ENCODE results near the gene NMNAT3.
"Not testable (repeated sequence)": the region's sequence is repeated elsewhere in the genome, so short reads cannot be mapped to it uniquely, and the experiment has no call there.

Gene NMNAT3

GRCh38 chr3:139608924-139609323, 68.8 kb downstream of the NMNAT3 start:
- Histone ChIP-seq H3K27ac (ENCODE audit: low read depth, low read length) (no peak overlapping the region), H3K36me3 (ENCODE audit: insufficient read depth, low read length) (no peaks in the 10 kb centered on the region), H3K4me3 (ENCODE audit: low read depth, low read length) (no peak overlapping the region), H3K4me1 (ENCODE audit: control insufficient read depth, insufficient read depth, low read length, unreplicated experiment) (no peaks in the 10 kb centered on the region), H3K27me3 (ENCODE audit: insufficient read depth, low read length) (no peaks in the 10 kb centered on the region), H2AFZ (ENCODE audit: low read length, unreplicated experiment) (no peak overlapping the region), H3K79me2 (ENCODE audit: control insufficient read depth, insufficient read depth, low read length, unreplicated experiment) (no peaks in the 10 kb centered on the region)

- H3K36me3 ChIP-seq (ENCODE audit: insufficient read depth, low read length), result no peaks in the 10 kb centered on the region
- H3K4me1 ChIP-seq (ENCODE audit: control insufficient read depth, insufficient read depth, low read length, unreplicated experiment), result no peaks in the 10 kb centered on the region
- no peak overlapping the region for H3K27ac ChIP-seq (ENCODE audit: low read depth, low read length)
- H2AFZ ChIP-seq (ENCODE audit: low read length, unreplicated experiment), result no peak overlapping the region
- no peaks in the 10 kb centered on the region for H3K79me2 ChIP-seq (ENCODE audit: control insufficient read depth, insufficient read depth, low read length, unreplicated experiment)
- no peaks in the 10 kb centered on the region for H3K27me3 ChIP-seq (ENCODE audit: insufficient read depth, low read length)
- H3K4me3 ChIP-seq (ENCODE audit: low read depth, low read length), result no peak overlapping the region
Observed at GRCh38 chr3:139608108-139608380, 69.7 kb downstream of the NMNAT3 start.

- Histone ChIP-seq H3K36me3 (ENCODE audit: insufficient read depth, low read length) (no peaks in the 10 kb centered on the region), H3K79me2 (ENCODE audit: control insufficient read depth, insufficient read depth, low read length, unreplicated experiment) (no peaks in the 10 kb centered on the region), H2AFZ (ENCODE audit: low read length, unreplicated experiment) (no peak overlapping the region), H3K27ac (ENCODE audit: low read depth, low read length) (no peak overlapping the region), H3K4me1 (ENCODE audit: control insufficient read depth, insufficient read depth, low read length, unreplicated experiment) (no peaks in the 10 kb centered on the region), H3K27me3 (ENCODE audit: insufficient read depth, low read length) (no peaks in the 10 kb centered on the region), H3K4me3 (ENCODE audit: low read depth, low read length) (no peak overlapping the region)
Observed at GRCh38 chr3:139607257-139608107, 70.3 kb downstream of the NMNAT3 start.

GRCh38 chr3:139602003-139602402, 75.8 kb downstream of the NMNAT3 start:
- no peak overlapping the region for H3K27ac ChIP-seq (ENCODE audit: low read depth, low read length)
- H3K36me3 ChIP-seq (ENCODE audit: insufficient read depth, low read length), result no peaks in the 10 kb centered on the region
- H3K27me3 ChIP-seq (ENCODE audit: insufficient read depth, low read length), result no peaks in the 10 kb centered on the region
- no peak overlapping the region for H2AFZ ChIP-seq (ENCODE audit: low read length, unreplicated experiment)
- no peak overlapping the region for H3K4me3 ChIP-seq (ENCODE audit: low read depth, low read length)
- no peaks in the 10 kb centered on the region for H3K4me1 ChIP-seq (ENCODE audit: control insufficient read depth, insufficient read depth, low read length, unreplicated experiment)
- no peaks in the 10 kb centered on the region for H3K79me2 ChIP-seq (ENCODE audit: control insufficient read depth, insufficient read depth, low read length, unreplicated experiment)

GRCh38 chr3:139601191-139601961, 76.4 kb downstream of the NMNAT3 start:
- Histone ChIP-seq H3K27ac (ENCODE audit: low read depth, low read length) (no peak overlapping the region), H3K27me3 (ENCODE audit: insufficient read depth, low read length) (no peaks in the 10 kb centered on the region), H3K36me3 (ENCODE audit: insufficient read depth, low read length) (no peaks in the 10 kb centered on the region), H3K4me3 (ENCODE audit: low read depth, low read length) (no peak overlapping the region), H3K4me1 (ENCODE audit: control insufficient read depth, insufficient read depth, low read length, unreplicated experiment) (no peaks in the 10 kb centered on the region), H3K79me2 (ENCODE audit: control insufficient read depth, insufficient read depth, low read length, unreplicated experiment) (no peaks in the 10 kb centered on the region), H2AFZ (ENCODE audit: low read length, unreplicated experiment) (no peak overlapping the region)

GRCh38 chr3:139597947-139598346, 79.8 kb downstream of the NMNAT3 start:
- Histone ChIP-seq H3K27ac (ENCODE audit: low read depth, low read length) (no peak overlapping the region), H3K36me3 (ENCODE audit: insufficient read depth, low read length) (no peaks in the 10 kb centered on the region), H3K4me1 (ENCODE audit: control insufficient read depth, insufficient read depth, low read length, unreplicated experiment) (no peaks in the 10 kb centered on the region), H3K27me3 (ENCODE audit: insufficient read depth, low read length) (no peaks in the 10 kb centered on the region), H3K4me3 (ENCODE audit: low read depth, low read length) (no peak overlapping the region), H3K79me2 (ENCODE audit: control insufficient read depth, insufficient read depth, low read length, unreplicated experiment) (no peaks in the 10 kb centered on the region), H2AFZ (ENCODE audit: low read length, unreplicated experiment) (no peak overlapping the region)

- H3K27ac ChIP-seq (ENCODE audit: low read depth, low read length); H3K79me2 ChIP-seq (ENCODE audit: control insufficient read depth, insufficient read depth, low read length, unreplicated experiment); H3K36me3 ChIP-seq (ENCODE audit: insufficient read depth, low read length); H3K4me1 ChIP-seq (ENCODE audit: control insufficient read depth, insufficient read depth, low read length, unreplicated experiment); H3K4me3 ChIP-seq (ENCODE audit: low read depth, low read length); H2AFZ ChIP-seq (ENCODE audit: low read length, unreplicated experiment); H3K27me3 ChIP-seq (ENCODE audit: insufficient read depth, low read length): not testable (repeated sequence)
Observed at GRCh38 chr3:139591186-139591585, 86.6 kb downstream of the NMNAT3 start.

GRCh38 chr3:139588450-139588849, 89.3 kb downstream of the NMNAT3 start:
- Histone ChIP-seq H3K27ac (ENCODE audit: low read depth, low read length) (no peak overlapping the region), H3K79me2 (ENCODE audit: control insufficient read depth, insufficient read depth, low read length, unreplicated experiment) (no peaks in the 10 kb centered on the region), H3K36me3 (ENCODE audit: insufficient read depth, low read length) (no peaks in the 10 kb centered on the region), H2AFZ (ENCODE audit: low read length, unreplicated experiment) (no peak overlapping the region), H3K4me3 (ENCODE audit: low read depth, low read length) (no peak overlapping the region), H3K4me1 (ENCODE audit: control insufficient read depth, insufficient read depth, low read length, unreplicated experiment) (no peaks in the 10 kb centered on the region), H3K27me3 (ENCODE audit: insufficient read depth, low read length) (no peaks in the 10 kb centered on the region)

GRCh38 chr3:139587797-139588196, 90.0 kb downstream of the NMNAT3 start:
- H3K4me3 ChIP-seq (ENCODE audit: low read depth, low read length), result no peak overlapping the region
- no peaks in the 10 kb centered on the region for H3K79me2 ChIP-seq (ENCODE audit: control insufficient read depth, insufficient read depth, low read length, unreplicated experiment)
- H3K4me1 ChIP-seq (ENCODE audit: control insufficient read depth, insufficient read depth, low read length, unreplicated experiment), result no peaks in the 10 kb centered on the region
- no peaks in the 10 kb centered on the region for H3K36me3 ChIP-seq (ENCODE audit: insufficient read depth, low read length)
- no peak overlapping the region for H2AFZ ChIP-seq (ENCODE audit: low read length, unreplicated experiment)
- no peak overlapping the region for H3K27ac ChIP-seq (ENCODE audit: low read depth, low read length)
- no peaks in the 10 kb centered on the region for H3K27me3 ChIP-seq (ENCODE audit: insufficient read depth, low read length)

GRCh38 chr3:139586420-139587017, 91.3 kb downstream of the NMNAT3 start:
- Histone ChIP-seq H2AFZ (ENCODE audit: low read length, unreplicated experiment) (no peak overlapping the region), H3K36me3 (ENCODE audit: insufficient read depth, low read length) (no peaks in the 10 kb centered on the region), H3K79me2 (ENCODE audit: control insufficient read depth, insufficient read depth, low read length, unreplicated experiment) (no peaks in the 10 kb centered on the region), H3K27ac (ENCODE audit: low read depth, low read length) (no peak overlapping the region), H3K27me3 (ENCODE audit: insufficient read depth, low read length) (no peaks in the 10 kb centered on the region), H3K4me3 (ENCODE audit: low read depth, low read length) (no peak overlapping the region), H3K4me1 (ENCODE audit: control insufficient read depth, insufficient read depth, low read length, unreplicated experiment) (no peaks in the 10 kb centered on the region)

- Histone ChIP-seq H3K79me2 (ENCODE audit: control insufficient read depth, insufficient read depth, low read length, unreplicated experiment) (no peaks in the 10 kb centered on the region), H3K36me3 (ENCODE audit: insufficient read depth, low read length) (no peaks in the 10 kb centered on the region), H3K4me1 (ENCODE audit: control insufficient read depth, insufficient read depth, low read length, unreplicated experiment) (no peaks in the 10 kb centered on the region), H3K27ac (ENCODE audit: low read depth, low read length) (no peak overlapping the region), H3K27me3 (ENCODE audit: insufficient read depth, low read length) (no peaks in the 10 kb centered on the region), H3K4me3 (ENCODE audit: low read depth, low read length) (no peak overlapping the region), H2AFZ (ENCODE audit: low read length, unreplicated experiment) (no peak overlapping the region)
Observed at GRCh38 chr3:139585820-139586219, 92.0 kb downstream of the NMNAT3 start.

Data from ACC112 (cell line).